ENCODE data around the gene C15orf61. TPM values are rescaled to one million over a fixed set of nuclear protein-coding genes. Genes with fewer than 3 reads are reported as not detected.

C15orf61 gene
- total and polyA plus RNA-seq, 11 donors, result 3.6 to 11.7 (median 9.9) TPM

GRCh38 chr15:67558502-67558901 lies 37.6 kb downstream of the C15orf61 start:
- no peak for DNase-seq
- WGBS, 4 donors, result 91 to 98% (median 93%) methylated on average over 4 of the region's 4 CpGs
- Histone ChIP-seq H3K4me3 (no peak overlapping the region), H3K36me3 (peaks cover 0 to 26% (median 9%) of the 10 kb centered on the region in 9 donors), H3K4me1 (peaks cover 0 to 4% (median 0%) of the 10 kb centered on the region in 12 donors), H3K9me3 (peaks cover 0 to 9% (median 0%) of the 10 kb centered on the region in 12 donors), H3K27ac (no peak overlapping the region), H3K27me3 (no peaks in the 10 kb centered on the region)
- ATAC-seq, result no peak
- intact Hi-C loops (cut with DNase I), result no loop called here
- TF ChIP-seq CTCF (IDR thresholded peaks at IDR 0.05) (no peak), POLR2A (IDR thresholded peaks at IDR 0.05) (no peak)

GRCh38 chr15:67559158-67559557 lies 38.2 kb downstream of the C15orf61 start:
- TF ChIP-seq POLR2A (IDR thresholded peaks at IDR 0.05), result no peak
- TF ChIP-seq CTCF (IDR thresholded peaks at IDR 0.05), result no peak
- H3K27me3 ChIP-seq, result no peaks in the 10 kb centered on the region
- intact Hi-C loops (cut with DNase I), result no loop called here
- no peak for ATAC-seq
- no peak for DNase-seq
- no peak overlapping the region for H3K4me3 ChIP-seq
- H3K36me3 ChIP-seq, result peaks cover 0 to 26% (median 10%) of the 10 kb centered on the region in 9 donors
- H3K4me1 ChIP-seq, result peaks cover 0 to 4% (median 0%) of the 10 kb centered on the region in 12 donors
- H3K27ac ChIP-seq, result no peak overlapping the region
- peaks cover 0 to 9% (median 0%) of the 10 kb centered on the region in 12 donors for H3K9me3 ChIP-seq
- WGBS, 4 donors, result 89 to 100% (median 99%) methylated on average over 1 of the region's 1 CpG

- WGBS, 4 donors, result 91 to 99% (median 97%) methylated on average over 2 of the region's 2 CpGs
- Histone ChIP-seq H3K4me3 (no peak overlapping the region), H3K4me1 (peaks cover 0 to 4% (median 0%) of the 10 kb centered on the region in 12 donors), H3K36me3 (peaks cover 0 to 26% (median 10%) of the 10 kb centered on the region in 9 donors), H3K27me3 (no peaks in the 10 kb centered on the region), H3K9me3 (peaks cover 0 to 9% (median 0%) of the 10 kb centered on the region in 12 donors), H3K27ac (no peak overlapping the region)
- intact Hi-C loops (cut with DNase I), result no loop called here
- ATAC-seq (no peak), DNase-seq (no peak)
- no peak for TF ChIP-seq CTCF (IDR thresholded peaks at IDR 0.05)
- TF ChIP-seq POLR2A (IDR thresholded peaks at IDR 0.05), result no peak
These were observed 38.6 kb downstream of the C15orf61 start for GRCh38 chr15:67559576-67559975.

GRCh38 chr15:67560320-67560719 lies 39.4 kb downstream of the C15orf61 start:
- H3K4me3 ChIP-seq, result no peak overlapping the region
- intact Hi-C loops (cut with DNase I), result no loop called here
- H3K27ac ChIP-seq, result no peak overlapping the region
- peaks cover 0 to 26% (median 8%) of the 10 kb centered on the region in 9 donors for H3K36me3 ChIP-seq
- TF ChIP-seq POLR2A (IDR thresholded peaks at IDR 0.05) (no peak), CTCF (IDR thresholded peaks at IDR 0.05) (no peak)
- H3K9me3 ChIP-seq, result peaks cover 0 to 9% (median 0%) of the 10 kb centered on the region in 12 donors
- ATAC-seq (no peak), DNase-seq (no peak)
- H3K4me1 ChIP-seq, result peaks cover 0 to 9% (median 0%) of the 10 kb centered on the region in 12 donors
- WGBS, 4 donors, result 90 to 97% (median 91%) methylated on average over 1 of the region's 1 CpG
- H3K27me3 ChIP-seq, result no peaks in the 10 kb centered on the region

All from heart left ventricle (tissue), 16 donors.